HEK293 (cell line): Measurements from ENCODE around the gene KIAA0753.
A peak's percentile ranks its signal among the peaks of the same experiment; 100 is the strongest.

Experiments used
- CTCF ChIA-PET: fragments of 350-600 bp; formaldehyde crosslinking; extraction: SDS; loops from one replicate; lab custom pipeline; 2021; ENCODE audit warnings: antibody characterized with exemption; lab: Yijun Ruan, JAX
- POLR2A ChIA-PET: fragments of 300-600 bp; formaldehyde crosslinking; extraction: SDS; loops from one replicate; lab custom pipeline; 2020; ENCODE audit warnings: antibody characterized with exemption, inconsistent platforms; lab: Yijun Ruan, JAX
- H3K27ac ChIP-seq: fragments of 200-500 bp; sonication (Bioruptor generic); 2 replicates; pipeline ENCODE4 v1.5.1; 2014; ENCODE audit warnings: low read depth, low read length, control low read depth, inconsistent platforms; ENCODE audit errors: extremely low read depth
- H3K36me3 ChIP-seq, 2 experiments: fragments of 200-500 bp in 1 of 2; sonication (Bioruptor generic) in 1 of 2; 1 replicate in 1 of 2; 2 replicates in 1 of 2; pipeline ENCODE4 v1.5.1; 2014 to 2017; ENCODE audit warnings: inconsistent platforms in 2 of 2, low read length in 2 of 2; ENCODE audit not compliant: control insufficient read depth in 2 of 2, insufficient read depth in 1 of 2
- H3K4me1 ChIP-seq: fragments of 200-500 bp; sonication (Bioruptor generic); 2 replicates; pipeline ENCODE4 v1.5.1; 2014; ENCODE audit warnings: mild to moderate bottlenecking, low read length, inconsistent platforms; ENCODE audit not compliant: control insufficient read depth, insufficient read depth
- H3K4me3 ChIP-seq: 2 replicates; pipeline ENCODE4 v1.5.1; 2011; ENCODE audit warnings: low read depth, mild to moderate bottlenecking, control low read depth, low read length, moderate library complexity
- H3K9me3 ChIP-seq: fragments of 200-500 bp; sonication (Bioruptor generic); 2 replicates; pipeline ENCODE4 v1.5.1; 2014; ENCODE audit warnings: low read depth, low read length, inconsistent platforms; ENCODE audit not compliant: control insufficient read depth, insufficient read depth
- EGR2 ChIP-seq: fragments of 450-650 bp; formaldehyde crosslinking; IDR thresholded peaks from 2 replicates; pipeline ENCODE4 v1.5.1; 2016; ENCODE audit warnings: low read depth, missing biosample characterization, missing genetic modification characterization
- GLIS1 ChIP-seq: fragments of 450-650 bp; formaldehyde crosslinking; IDR thresholded peaks from 2 replicates; pipeline ENCODE4 v1.5.1; 2016; ENCODE audit warnings: missing biosample characterization, missing genetic modification characterization
- GLIS2 ChIP-seq: fragments of 450-650 bp; formaldehyde crosslinking; IDR thresholded peaks from 2 replicates; pipeline ENCODE4 v1.5.1; 2016; ENCODE audit warnings: missing biosample characterization, missing genetic modification characterization
- KLF9 ChIP-seq: fragments of 450-650 bp; formaldehyde crosslinking; IDR thresholded peaks from 2 replicates; pipeline ENCODE4 v1.5.1; 2016; ENCODE audit warnings: missing biosample characterization, missing genetic modification characterization, low read depth
- SCRT1 ChIP-seq: fragments of 450-650 bp; formaldehyde crosslinking; IDR thresholded peaks from 2 replicates; pipeline ENCODE4 v1.5.1; 2016; ENCODE audit warnings: missing biosample characterization, missing genetic modification characterization, borderline replicate concordance
- SCRT2 ChIP-seq: fragments of 450-650 bp; formaldehyde crosslinking; IDR thresholded peaks from 2 replicates; pipeline ENCODE4 v1.5.1; 2016; ENCODE audit warnings: missing biosample characterization, missing genetic modification characterization
- SP2 ChIP-seq: fragments of 450-650 bp; formaldehyde crosslinking; IDR thresholded peaks from 2 replicates; pipeline ENCODE4 v1.5.1; 2016; ENCODE audit warnings: missing biosample characterization, missing genetic modification characterization
- TRIM28 ChIP-seq: IDR thresholded peaks from 2 replicates; pipeline ENCODE4 v1.6.1; 2011; ENCODE audit warnings: low read length, control low read depth, borderline replicate concordance
- ZFHX2 ChIP-seq: fragments of 450-650 bp; formaldehyde crosslinking; conservative IDR thresholded peaks from 2 replicates; pipeline ENCODE4 v1.5.1; 2016; ENCODE audit warnings: missing biosample characterization, missing genetic modification characterization
- ZIC2 ChIP-seq: fragments of 450-650 bp; formaldehyde crosslinking; IDR thresholded peaks from 2 replicates; pipeline ENCODE4 v1.5.1; 2016; ENCODE audit warnings: missing biosample characterization, missing genetic modification characterization
- ZNF19 ChIP-seq: fragments of 450-650 bp; formaldehyde crosslinking; IDR thresholded peaks from 2 replicates; pipeline ENCODE4; 2016; ENCODE audit warnings: missing biosample characterization, missing genetic modification characterization, low read depth
- ZNF302 ChIP-seq: fragments of 450-650 bp; formaldehyde crosslinking; IDR thresholded peaks from 2 replicates; pipeline ENCODE4 v1.5.1; 2016; ENCODE audit warnings: missing biosample characterization, missing genetic modification characterization, low read depth
- ZNF335 ChIP-seq: fragments of 450-650 bp; formaldehyde crosslinking; conservative IDR thresholded peaks from 2 replicates; pipeline ENCODE4 v1.5.1; 2016; ENCODE audit warnings: missing biosample characterization, missing genetic modification characterization
- ZNF544 ChIP-seq: fragments of 450-650 bp; formaldehyde crosslinking; IDR thresholded peaks from 2 replicates; pipeline ENCODE4 v1.5.0; 2017; ENCODE audit warnings: missing biosample characterization, missing genetic modification characterization
- ZNF621 ChIP-seq: fragments of 450-650 bp; formaldehyde crosslinking; IDR thresholded peaks from 2 replicates; pipeline ENCODE4 v1.5.1; 2017; ENCODE audit warnings: missing biosample characterization, missing genetic modification characterization
- ZNF777 ChIP-seq: fragments of 450-650 bp; formaldehyde crosslinking; IDR thresholded peaks from 2 replicates; pipeline ENCODE4 v1.5.1; 2017; ENCODE audit warnings: missing biosample characterization, missing genetic modification characterization, borderline replicate concordance
- ZSCAN16 ChIP-seq: fragments of 450-650 bp; formaldehyde crosslinking; IDR thresholded peaks from 2 replicates; pipeline ENCODE4 v1.5.1; 2016; ENCODE audit warnings: missing biosample characterization, missing genetic modification characterization
- ZSCAN30 ChIP-seq: fragments of 450-650 bp; IDR thresholded peaks from 2 replicates; pipeline ENCODE4 v1.5.1; 2018; ENCODE audit warnings: missing biosample characterization, mild to moderate bottlenecking, missing genetic modification characterization, moderate library complexity
- TF ChIP-seq, protein P1 (sequence below): fragments of 450-650 bp; IDR thresholded peaks from 2 replicates; pipeline ENCODE4 v1.5.1; 2018; ENCODE audit warnings: missing biosample characterization, missing genetic modification characterization

KIAA0753 gene

DNA sequence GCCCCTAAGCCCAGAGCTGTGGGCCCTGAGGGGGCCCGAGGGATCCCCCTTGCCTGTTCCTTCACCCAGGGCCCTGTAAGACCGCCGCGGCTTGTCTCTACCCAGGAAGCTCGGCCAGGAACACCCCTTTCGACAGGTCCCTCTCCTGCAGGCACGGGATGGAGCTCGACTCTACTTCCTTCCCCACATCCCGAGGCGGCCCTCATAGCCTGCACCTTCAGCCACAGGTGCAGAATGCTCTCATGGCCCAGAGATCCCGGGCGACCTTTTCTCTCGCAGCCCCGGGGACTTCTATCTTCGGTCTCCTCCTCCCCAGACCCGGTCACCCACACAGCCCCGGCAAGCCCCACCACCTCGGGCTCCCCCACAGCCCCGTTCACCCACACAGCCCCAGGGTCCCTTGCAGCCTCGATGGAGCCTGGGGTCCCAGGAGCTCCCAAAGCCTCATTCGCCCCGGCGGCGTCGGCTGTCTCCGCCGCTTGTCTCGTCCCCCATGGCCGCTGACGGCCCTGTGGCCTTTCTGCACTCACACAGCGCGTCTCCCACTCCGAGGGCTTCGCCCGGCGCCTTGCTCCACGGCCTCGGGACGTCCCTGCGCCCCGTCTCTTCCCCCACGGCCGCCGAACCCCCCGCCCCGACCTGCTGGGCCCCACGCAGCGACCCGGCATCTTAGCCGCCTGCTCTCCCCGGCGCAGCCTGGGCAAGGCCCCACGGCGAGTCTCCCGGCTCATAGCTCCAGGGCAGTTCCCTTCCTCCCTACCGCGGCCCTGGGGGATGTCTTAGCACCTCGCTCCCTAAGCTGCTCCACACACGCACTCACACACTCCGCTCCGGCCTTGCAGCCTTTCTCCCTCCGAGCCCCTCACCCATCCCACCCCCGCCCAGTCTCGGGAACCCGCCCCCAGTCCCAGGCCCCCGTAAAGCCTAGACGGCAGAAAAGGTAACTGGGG, 650 bp downstream of the KIAA0753 start (continued):
- no peak for TF ChIP-seq ZNF302 (tag by site-specific recombination)

DNA sequence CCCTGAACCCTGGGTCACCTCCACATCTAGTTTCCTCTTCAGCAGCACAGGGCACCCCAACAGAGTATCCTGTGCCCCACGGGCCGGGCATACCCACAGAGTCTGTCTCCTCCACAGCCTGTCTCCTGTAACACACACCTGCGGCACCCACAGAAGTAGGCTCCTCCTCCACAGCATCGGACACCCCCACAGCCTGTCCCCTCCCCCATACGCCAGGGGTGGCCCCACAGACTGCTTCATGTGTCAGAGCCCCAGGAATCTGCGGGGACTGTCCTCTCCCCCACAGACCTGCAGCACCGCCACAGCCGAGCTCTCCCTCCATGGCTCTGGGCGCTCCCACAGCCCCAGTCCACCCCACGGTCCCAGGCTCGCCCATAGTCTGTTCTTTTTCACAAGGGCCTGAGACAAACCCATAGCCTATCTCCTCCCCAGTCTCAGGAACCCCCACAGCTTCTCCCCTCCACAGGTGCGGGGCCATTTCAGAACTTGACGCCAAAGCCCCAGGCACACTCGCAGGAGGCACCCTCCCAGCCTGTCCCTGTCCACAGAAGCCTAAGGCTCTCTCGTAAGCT, 1.4 kb downstream of the KIAA0753 start:
- H3K36me3 ChIP-seq: peaks cover 17 to 37% of the 10 kb centered on the region in 2 experiments
- no peaks in the 10 kb centered on the region for H3K9me3 ChIP-seq
- peak overlapping the region; percentile 94 for H3K4me3 ChIP-seq
- H3K27ac ChIP-seq: peak overlapping the region; percentile 63; the same call in 1 of the 2 replicates
- CTCF ChIA-PET: interaction anchor here (1.5 kb wide), 1 partner anchor 365 kb away, joined by 3 read pairs; no protein-coding TSS in a partner anchor
- TF ChIP-seq ZNF621 (tag by site-specific recombination) (no peak), ZFHX2 (peak; percentile 50), SP2 (no peak), EGR2 (tag by site-specific recombination) (peak; percentile 57; the same call in 1 of the 2 replicates), TRIM28 (no peak), SCRT2 (tag by site-specific recombination) (peak; percentile 61), GLIS1 (tag by site-specific recombination) (peak; percentile 50), SCRT1 (tag by site-specific recombination) (peak; percentile 40; the same call in 1 of the 2 replicates)
- H3K4me1 ChIP-seq: peaks cover 13% of the 10 kb centered on the region; the same call in 1 of the 2 replicates
- POLR2A ChIA-PET: interaction anchor here (1.6 kb wide), 1 partner anchor 9 kb away, joined by 5 read pairs; no protein-coding TSS in a partner anchor

DNA sequence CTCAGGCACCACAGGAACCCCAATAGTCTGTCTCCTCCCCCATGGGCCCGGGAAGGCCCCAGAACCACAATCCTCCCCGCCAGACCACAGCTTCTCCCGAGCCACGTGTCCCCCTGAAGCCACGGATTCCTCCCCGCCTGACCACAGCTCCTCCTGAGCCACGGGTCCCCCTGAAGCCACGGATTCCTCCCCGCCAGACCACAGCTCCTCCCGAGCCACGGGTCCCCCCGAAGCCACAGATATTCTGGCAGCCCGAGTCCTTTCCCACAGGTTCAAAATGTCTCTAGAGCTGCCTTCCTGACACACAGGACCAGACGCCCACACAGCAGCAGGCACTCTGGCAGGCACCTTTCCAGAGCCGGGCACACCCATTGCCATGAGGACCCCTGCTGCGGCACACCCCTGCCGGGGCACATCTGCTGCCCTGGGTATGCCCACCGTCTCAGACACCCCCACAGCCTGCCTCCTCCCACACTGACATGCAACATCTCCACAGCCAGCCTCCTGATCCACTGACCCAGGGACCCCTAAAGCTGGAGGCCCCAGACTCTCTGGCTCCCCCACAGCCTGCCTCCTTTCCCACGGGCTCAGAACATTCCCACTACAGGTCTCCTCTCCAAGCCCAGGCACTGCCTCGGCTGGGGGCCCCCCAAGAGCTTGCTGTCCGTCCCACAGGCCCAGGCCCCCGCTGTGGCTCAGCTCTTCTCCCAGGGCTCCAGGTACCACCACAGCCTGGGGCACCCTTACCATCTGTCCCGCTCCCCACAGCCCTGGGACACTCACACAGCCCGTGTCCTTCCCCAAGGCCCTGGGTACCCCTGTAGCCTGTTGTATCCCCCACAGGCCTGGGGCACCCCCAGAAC, 2.2 kb downstream of the KIAA0753 start:
- POLR2A ChIA-PET: no interaction called here
- Histone ChIP-seq H3K27ac (no peak overlapping the region), H3K9me3 (no peaks in the 10 kb centered on the region), H3K4me3 (no peak overlapping the region), H3K4me1 (peaks cover 13% of the 10 kb centered on the region; the same call in 1 of the 2 replicates)
- CTCF ChIA-PET: interaction anchor here (1.5 kb wide), 1 partner anchor 366 kb away, joined by 3 read pairs; no protein-coding TSS in a partner anchor
- TF ChIP-seq KLF9 (tag by site-specific recombination) (no peak), ZNF544 (tag by site-specific recombination) (no peak), EGR2 (tag by site-specific recombination) (peak; percentile 28; the same call in 1 of the 2 replicates), ZSCAN30 (tag by site-specific recombination) (no peak), ZIC2 (tag by site-specific recombination) (no peak), ZNF777 (tag by site-specific recombination) (no peak), ZNF19 (tag by site-specific recombination) (no peak), ZSCAN16 (tag by site-specific recombination) (no peak), GLIS1 (tag by site-specific recombination) (peak; percentile 79), ZNF335 (tag by site-specific recombination) (peak; percentile 58), GLIS2 (peak; percentile 65), ZFHX2 (peak; percentile 66)
- TF ChIP-seq, protein P1, sequence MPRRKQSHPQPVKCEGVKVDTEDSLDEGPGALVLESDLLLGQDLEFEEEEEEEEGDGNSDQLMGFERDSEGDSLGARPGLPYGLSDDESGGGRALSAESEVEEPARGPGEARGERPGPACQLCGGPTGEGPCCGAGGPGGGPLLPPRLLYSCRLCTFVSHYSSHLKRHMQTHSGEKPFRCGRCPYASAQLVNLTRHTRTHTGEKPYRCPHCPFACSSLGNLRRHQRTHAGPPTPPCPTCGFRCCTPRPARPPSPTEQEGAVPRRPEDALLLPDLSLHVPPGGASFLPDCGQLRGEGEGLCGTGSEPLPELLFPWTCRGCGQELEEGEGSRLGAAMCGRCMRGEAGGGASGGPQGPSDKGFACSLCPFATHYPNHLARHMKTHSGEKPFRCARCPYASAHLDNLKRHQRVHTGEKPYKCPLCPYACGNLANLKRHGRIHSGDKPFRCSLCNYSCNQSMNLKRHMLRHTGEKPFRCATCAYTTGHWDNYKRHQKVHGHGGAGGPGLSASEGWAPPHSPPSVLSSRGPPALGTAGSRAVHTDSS: no peak
- TF ChIP-seq, all 188 proteins: peak for 5
- H3K36me3 ChIP-seq: peaks cover 17 to 37% of the 10 kb centered on the region in 2 experiments
